ENCODE data around the gene STK32A.

Gene STK32A

GRCh38 chr5:147286296-147286695 lies 51.5 kb downstream of the STK32A start:
- Histone ChIP-seq H3K4me3 (replicated peaks; ENCODE audit: insufficient read depth, low read length) (no peak overlapping the region), H3K27me3 (ENCODE audit: insufficient read depth, poor library complexity, severe bottlenecking) (no peaks in the 10 kb centered on the region), H3K27ac (replicated peaks) (no peak overlapping the region)
- no peak for TF ChIP-seq GABPA (IDR thresholded peaks at IDR 0.05; ENCODE audit: low read depth)
- no peak for DNase-seq (ENCODE audit: low read depth in 1 of 2, low spot score in 1 of 2)

DNA sequence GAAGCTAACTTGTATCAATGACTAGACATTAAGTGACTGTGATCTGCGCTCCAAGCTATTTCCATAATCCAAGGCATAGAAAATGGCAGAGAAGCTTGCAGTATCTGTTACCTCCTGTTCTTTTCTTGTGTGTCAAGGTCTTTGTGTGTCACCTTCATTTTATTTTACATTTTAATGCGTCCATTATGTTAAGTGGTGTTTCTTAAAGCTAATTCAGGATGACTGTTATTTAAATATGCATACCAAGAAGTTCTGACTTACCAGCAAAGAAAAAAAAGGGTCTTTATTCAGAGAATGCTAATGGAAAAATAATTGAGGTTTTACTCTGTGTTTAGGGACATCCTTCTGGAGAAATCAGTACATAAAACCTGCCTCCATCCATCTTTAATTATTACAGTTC lies 52.3 kb downstream of the STK32A start:
- Histone ChIP-seq H3K27ac (replicated peaks) (no peak overlapping the region), H3K27me3 (ENCODE audit: insufficient read depth, poor library complexity, severe bottlenecking) (no peaks in the 10 kb centered on the region), H3K4me3 (replicated peaks; ENCODE audit: insufficient read depth, low read length) (no peak overlapping the region)
- DNase-seq (ENCODE audit: low read depth in 1 of 2, low spot score in 1 of 2): no peak
- TF ChIP-seq GABPA (IDR thresholded peaks at IDR 0.05; ENCODE audit: low read depth) (no peak), SPI1 (IDR thresholded peaks at IDR 0.05; ENCODE audit: borderline replicate concordance, low read depth) (no peak), CTCF (IDR thresholded peaks at IDR 0.05; ENCODE audit: insufficient read depth, low read length) (no peak), POLR2AphosphoS5 (IDR thresholded peaks at IDR 0.05; ENCODE audit: low read depth) (no peak)
- TF ChIP-seq, protein P1, sequence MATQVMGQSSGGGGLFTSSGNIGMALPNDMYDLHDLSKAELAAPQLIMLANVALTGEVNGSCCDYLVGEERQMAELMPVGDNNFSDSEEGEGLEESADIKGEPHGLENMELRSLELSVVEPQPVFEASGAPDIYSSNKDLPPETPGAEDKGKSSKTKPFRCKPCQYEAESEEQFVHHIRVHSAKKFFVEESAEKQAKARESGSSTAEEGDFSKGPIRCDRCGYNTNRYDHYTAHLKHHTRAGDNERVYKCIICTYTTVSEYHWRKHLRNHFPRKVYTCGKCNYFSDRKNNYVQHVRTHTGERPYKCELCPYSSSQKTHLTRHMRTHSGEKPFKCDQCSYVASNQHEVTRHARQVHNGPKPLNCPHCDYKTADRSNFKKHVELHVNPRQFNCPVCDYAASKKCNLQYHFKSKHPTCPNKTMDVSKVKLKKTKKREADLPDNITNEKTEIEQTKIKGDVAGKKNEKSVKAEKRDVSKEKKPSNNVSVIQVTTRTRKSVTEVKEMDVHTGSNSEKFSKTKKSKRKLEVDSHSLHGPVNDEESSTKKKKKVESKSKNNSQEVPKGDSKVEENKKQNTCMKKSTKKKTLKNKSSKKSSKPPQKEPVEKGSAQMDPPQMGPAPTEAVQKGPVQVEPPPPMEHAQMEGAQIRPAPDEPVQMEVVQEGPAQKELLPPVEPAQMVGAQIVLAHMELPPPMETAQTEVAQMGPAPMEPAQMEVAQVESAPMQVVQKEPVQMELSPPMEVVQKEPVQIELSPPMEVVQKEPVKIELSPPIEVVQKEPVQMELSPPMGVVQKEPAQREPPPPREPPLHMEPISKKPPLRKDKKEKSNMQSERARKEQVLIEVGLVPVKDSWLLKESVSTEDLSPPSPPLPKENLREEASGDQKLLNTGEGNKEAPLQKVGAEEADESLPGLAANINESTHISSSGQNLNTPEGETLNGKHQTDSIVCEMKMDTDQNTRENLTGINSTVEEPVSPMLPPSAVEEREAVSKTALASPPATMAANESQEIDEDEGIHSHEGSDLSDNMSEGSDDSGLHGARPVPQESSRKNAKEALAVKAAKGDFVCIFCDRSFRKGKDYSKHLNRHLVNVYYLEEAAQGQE (IDR thresholded peaks at IDR 0.05; ENCODE audit: insufficient replicate concordance, low read depth): no peak

- no peak overlapping the region for H3K27ac ChIP-seq (replicated peaks)
- DNase-seq (ENCODE audit: low read depth in 1 of 2, low spot score in 1 of 2): no peak
- H3K4me3 ChIP-seq (replicated peaks; ENCODE audit: insufficient read depth, low read length): no peak overlapping the region
Observed at GRCh38 chr5:147290261-147290660, 55.4 kb downstream of the STK32A start.

DNA sequence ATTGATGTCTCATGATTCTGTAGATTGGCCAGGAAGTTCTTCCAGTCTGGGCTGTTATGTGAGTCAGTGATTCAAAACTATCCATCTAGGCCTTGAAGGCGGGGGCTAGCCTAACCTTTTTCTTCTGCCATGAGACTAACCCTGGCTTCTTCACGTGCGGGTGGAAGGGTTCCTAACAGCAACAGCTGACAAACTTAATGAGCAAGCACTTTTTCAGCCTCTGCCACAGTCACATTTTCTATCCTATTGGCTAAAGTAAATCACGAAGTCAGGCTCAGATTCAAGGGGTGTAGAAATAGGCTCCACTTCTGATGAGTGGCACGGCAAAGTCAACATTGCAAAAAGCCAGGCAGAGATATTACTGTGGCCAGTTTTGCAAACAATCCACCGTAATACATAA lies 68.4 kb downstream of the STK32A start:
- no peak for DNase-seq (ENCODE audit: low read depth in 1 of 2, low spot score in 1 of 2)
- TF ChIP-seq CTCF (IDR thresholded peaks at IDR 0.05; ENCODE audit: insufficient read depth, low read length) (no peak), POLR2AphosphoS5 (IDR thresholded peaks at IDR 0.05; ENCODE audit: low read depth) (no peak), SPI1 (IDR thresholded peaks at IDR 0.05; ENCODE audit: borderline replicate concordance, low read depth) (no peak), GABPA (IDR thresholded peaks at IDR 0.05; ENCODE audit: low read depth) (no peak)
- TF ChIP-seq, protein P1 (IDR thresholded peaks at IDR 0.05; ENCODE audit: insufficient replicate concordance, low read depth): no peak
- Histone ChIP-seq H3K27ac (replicated peaks) (no peak overlapping the region), H3K4me3 (replicated peaks; ENCODE audit: insufficient read depth, low read length) (no peak overlapping the region), H3K27me3 (ENCODE audit: insufficient read depth, poor library complexity, severe bottlenecking) (peaks cover 4% of the 10 kb centered on the region)

More at GRCh38 chr5:147290261-147290660, 55.4 kb downstream of the STK32A start:
- H3K27me3 ChIP-seq (ENCODE audit: insufficient read depth, poor library complexity, severe bottlenecking): no peaks in the 10 kb centered on the region
- no peak for TF ChIP-seq POLR2AphosphoS5 (IDR thresholded peaks at IDR 0.05; ENCODE audit: low read depth)
- TF ChIP-seq GABPA (IDR thresholded peaks at IDR 0.05; ENCODE audit: low read depth): no peak
- TF ChIP-seq, protein P1 (IDR thresholded peaks at IDR 0.05; ENCODE audit: insufficient replicate concordance, low read depth): no peak
